DND-41 (cell line): ENCODE measurements around the gene APBB1IP.
A peak's percentile ranks its signal among the peaks of the same experiment; 100 is the strongest.

ENCODE experiments used
- EZH2 ChIP-seq: IDR thresholded peaks from 3 replicates; pipeline ENCODE4 v1.6.1; 2012; ENCODE audit warnings: borderline replicate concordance, low read depth, mild to moderate bottlenecking, moderate library complexity, low read length, inconsistent platforms; ENCODE audit not compliant: severe bottlenecking
- TF ChIP-seq, protein P1 (sequence below): IDR thresholded peaks from 2 replicates; pipeline ENCODE4 v1.5.1; 2012; ENCODE audit warnings: borderline replicate concordance, low read length, moderate library complexity, mild to moderate bottlenecking; ENCODE audit not compliant: poor library complexity, severe bottlenecking; ENCODE audit errors: extremely low read depth

DNA sequence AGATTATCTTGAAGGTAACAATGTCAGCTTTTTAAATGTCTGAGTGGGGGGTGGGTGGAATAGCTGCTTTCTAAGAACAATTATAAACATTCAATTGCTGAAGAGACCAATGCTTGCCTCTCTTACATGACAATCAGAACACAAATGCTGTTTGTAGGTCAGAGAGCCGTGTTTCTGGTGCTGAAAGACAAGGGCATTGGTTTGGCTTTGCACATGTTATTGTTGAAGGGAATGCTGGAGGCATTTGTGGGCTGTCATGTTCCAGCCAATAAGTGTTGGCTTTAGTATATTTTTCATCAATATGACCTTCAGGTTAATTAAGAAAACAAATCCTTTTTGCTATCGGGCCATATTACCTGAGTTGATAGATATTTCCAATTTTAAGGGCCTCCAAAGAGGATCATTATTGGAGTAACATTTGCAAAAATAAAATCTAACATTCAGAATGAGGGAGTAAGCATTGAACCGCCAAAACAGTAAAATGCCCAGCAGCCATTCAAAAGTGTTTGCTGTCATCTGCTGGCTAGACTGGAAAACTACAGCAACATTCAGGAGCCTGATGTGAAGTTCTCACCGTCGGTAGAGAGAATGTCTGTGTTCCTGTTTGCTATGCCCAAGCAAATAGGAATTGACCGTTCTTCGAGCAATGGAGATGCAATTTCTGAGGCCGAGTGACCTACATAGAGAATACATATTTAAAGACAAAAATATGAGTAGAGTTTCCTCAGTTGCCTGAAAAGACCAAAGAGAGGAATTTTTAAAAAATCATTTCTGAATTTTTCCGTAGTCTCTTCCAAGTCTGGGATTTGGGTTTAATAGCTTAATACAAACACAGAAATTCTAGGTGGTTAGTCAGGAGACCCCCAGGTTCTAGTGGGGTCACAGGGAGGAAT lies 118.9 kb downstream of the APBB1IP start:
- no peak for TF ChIP-seq EZH2
- TF ChIP-seq, protein P1, sequence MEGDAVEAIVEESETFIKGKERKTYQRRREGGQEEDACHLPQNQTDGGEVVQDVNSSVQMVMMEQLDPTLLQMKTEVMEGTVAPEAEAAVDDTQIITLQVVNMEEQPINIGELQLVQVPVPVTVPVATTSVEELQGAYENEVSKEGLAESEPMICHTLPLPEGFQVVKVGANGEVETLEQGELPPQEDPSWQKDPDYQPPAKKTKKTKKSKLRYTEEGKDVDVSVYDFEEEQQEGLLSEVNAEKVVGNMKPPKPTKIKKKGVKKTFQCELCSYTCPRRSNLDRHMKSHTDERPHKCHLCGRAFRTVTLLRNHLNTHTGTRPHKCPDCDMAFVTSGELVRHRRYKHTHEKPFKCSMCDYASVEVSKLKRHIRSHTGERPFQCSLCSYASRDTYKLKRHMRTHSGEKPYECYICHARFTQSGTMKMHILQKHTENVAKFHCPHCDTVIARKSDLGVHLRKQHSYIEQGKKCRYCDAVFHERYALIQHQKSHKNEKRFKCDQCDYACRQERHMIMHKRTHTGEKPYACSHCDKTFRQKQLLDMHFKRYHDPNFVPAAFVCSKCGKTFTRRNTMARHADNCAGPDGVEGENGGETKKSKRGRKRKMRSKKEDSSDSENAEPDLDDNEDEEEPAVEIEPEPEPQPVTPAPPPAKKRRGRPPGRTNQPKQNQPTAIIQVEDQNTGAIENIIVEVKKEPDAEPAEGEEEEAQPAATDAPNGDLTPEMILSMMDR: peak; percentile 87
